Skeletal muscle cell (primary cell): Measurements from ENCODE around the gene FAM20A.

Experiments used
- DNase-seq: peaks from one replicate; pipeline ENCODE4 v3.0.0-alpha.2; 2010; ENCODE audit warnings: low read depth
- H3K4me3 ChIP-seq: 2 replicates; pipeline ENCODE4 v1.5.1; 2011; ENCODE audit warnings: low read depth, mild to moderate bottlenecking, control low read depth, low read length, moderate library complexity

Gene FAM20A

DNA sequence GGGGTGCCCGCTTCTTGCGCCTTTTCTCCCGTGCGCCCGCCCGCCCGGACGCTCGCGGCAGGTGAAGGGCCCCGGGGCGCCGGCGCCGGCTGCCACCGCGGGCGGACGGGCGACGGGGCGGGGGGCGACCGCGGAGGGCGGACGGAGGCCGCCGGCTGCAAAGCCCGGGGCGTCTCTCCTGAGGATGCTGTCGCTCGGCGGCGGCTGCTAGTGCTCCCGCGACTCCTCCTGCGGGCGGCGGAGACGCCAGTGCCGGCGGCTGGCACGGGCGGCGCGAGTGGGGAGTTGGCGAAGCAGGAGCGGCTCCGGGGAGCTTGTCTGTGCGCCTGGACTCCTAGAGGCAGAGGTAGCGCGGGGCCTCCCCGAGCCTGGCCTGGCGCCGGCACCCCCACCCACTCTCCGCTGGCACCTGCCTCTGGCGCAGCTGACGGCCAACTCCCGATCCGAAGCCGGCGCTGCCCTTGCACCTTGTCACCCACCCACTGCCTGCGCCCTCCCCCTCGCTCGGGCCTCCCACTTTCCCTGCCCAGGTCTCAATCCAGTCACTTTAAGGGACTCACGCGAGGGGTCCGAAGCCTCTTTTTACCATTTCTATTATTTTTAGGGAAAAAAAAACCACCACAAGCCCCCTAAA, at the start of gene FAM20A:
TSS of gene FAM20A (minus strand) at position 437 of the 634 bp plus-strand sequence. CDS start 701 bp downstream, outside the sequence.
- H3K4me3 ChIP-seq: peak within 1 kb of the TSS; percentile 47
- no peak for DNase-seq

DNA sequence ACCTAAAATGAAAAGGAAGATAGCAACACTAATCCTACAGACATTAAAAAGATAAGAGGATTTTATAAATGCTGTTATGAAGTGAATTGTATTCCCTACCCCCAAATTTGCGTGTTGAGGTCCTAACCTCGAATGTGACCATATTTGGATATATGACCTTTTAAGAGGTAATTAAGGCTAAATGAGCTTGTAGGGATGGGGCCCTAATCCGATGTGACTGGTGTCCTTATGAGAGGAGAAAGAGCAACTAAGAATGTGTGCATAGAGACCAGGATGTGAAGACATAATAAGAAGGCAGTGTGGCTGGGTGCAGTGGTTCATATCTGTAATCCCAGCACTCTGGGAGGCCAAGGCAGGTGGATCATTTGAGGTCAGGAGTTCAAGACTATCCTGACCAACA, 48.2 kb upstream of the FAM20A start:
- no peak for DNase-seq
- no peak overlapping the region for H3K4me3 ChIP-seq

DNA sequence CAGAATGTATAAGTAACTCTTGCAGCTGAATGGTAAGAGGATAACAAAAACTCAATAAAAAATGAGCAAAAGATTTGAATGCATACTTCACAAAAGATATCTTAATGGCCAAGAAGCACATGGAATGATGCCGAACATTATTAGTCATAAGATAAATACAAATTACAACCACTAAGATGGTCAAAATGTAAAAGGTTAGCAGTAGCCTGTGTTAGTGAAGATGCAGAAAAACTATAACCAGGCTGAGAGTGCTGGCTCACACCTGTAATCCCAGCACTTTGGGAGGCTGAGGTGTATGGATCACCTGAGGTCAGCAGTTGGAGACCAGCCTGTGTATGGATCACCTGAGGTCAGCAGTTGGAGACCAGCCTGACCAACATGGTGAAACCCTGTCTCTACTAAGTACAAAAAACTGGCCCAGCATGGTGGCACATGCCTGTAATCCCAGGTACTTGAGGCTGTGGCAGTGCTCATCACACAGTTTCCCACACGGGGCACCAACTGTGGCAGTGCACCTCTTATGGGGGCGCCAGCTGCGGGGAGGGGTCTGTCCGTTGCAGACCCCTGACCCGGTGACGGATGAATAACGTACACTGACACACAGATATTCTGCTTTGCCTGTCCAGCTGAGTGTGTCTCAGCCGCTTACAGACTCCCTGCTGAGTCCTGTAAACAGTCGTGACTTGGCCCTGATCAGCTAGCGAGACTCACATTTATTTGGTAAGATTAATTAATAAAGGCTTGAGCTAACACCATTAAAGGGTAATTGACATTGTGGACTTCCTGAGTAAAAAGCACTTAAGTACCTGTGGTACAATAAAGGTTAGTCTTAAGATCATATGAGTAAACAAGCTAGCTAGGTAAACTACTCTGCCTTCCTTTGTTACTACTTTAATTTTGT, 45.7 kb upstream of the FAM20A start:
- no peak for DNase-seq
- H3K4me3 ChIP-seq: no peak overlapping the region

DNA sequence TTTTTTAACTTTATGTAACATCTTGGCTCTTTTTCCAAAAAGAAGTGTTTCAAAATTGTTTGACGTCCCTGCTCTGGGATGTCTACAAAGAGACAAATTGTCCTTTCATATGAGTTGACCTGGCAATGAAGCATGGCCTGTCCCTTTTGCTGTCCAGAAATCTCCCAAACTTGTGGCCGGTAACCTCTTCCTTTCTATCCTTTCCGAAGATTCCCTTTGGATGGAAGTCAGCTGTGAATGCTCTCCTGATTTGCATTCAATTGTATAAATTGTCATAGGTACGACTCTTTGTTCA, 40.9 kb upstream of the FAM20A start:
- H3K4me3 ChIP-seq: no peak overlapping the region
- DNase-seq: no peak

DNA sequence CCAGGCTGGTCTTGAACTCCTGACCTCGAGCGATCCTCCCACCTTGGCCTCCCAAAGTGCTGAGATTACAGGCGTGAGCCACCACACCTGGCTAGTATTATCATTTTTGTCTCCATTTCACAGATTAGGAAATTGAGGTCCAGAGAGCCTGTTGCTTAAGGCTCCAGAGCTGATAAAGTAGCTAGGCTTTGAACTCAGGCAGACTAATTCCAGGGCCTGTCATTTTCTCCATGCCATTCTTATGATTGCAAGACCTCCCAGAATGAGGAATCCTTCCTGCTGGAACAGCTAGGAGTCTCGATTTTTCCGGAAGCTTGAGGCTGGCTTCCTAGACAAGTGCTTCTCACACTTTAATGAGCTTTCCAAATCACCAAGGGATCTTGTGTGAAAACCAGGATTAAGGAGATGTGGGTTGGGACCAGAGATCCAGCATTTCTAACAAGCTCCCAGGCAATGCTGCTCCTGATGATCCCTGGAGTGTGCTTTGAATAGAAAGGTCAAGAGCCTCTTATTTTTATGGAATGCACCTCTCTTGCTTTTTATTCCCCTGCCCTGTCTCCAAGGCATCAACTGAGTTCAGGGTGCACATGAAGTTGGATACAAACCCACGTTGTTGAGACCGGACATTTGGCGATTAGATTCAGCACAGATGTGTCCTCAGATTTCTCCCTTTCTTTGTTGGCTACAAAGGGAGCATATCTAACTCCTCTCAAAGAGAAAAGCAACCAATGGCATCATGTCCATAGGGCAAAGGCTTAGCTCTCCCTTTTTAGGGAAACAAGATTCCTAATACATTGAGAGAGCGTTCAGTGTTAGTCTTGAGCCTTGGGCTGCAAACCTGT, 40.3 kb upstream of the FAM20A start:
- H3K4me3 ChIP-seq: no peak overlapping the region
- DNase-seq: no peak

DNA sequence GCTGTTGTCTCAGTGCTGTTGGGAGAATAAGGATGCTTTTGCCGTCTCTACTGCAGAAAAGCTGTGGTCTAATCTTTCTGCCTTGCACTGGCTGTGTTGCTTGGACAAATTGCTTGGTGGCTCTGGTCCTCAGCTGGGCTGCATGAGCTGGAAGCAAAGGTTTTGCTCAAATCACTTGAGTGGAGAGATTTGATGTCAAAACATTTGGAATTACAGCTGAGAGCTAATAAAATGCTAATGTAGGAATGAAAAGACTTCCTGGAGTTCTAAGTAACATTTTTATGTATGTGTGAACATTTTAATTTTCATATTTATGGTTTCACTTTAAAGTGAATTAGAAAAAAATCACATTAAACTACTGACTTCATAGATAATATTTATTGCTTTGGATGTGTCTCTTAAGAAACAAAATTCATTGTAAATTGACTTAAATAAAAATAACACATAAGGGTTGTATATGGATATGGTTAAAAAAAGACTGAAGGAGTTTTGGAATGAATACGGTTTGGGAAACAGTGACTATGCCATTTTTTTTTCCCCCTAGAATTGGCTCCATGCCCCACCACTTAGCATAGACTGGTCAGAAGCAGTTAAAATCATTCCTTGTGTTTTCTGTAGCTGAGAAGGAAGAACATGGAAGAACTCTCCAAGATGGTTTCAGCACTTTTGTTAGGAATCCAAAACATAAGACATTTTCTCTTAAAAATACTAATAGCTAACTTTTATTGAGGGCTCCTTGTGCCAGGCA, 39.2 kb upstream of the FAM20A start:
- no peak for DNase-seq
- H3K4me3 ChIP-seq: no peak overlapping the region

DNA sequence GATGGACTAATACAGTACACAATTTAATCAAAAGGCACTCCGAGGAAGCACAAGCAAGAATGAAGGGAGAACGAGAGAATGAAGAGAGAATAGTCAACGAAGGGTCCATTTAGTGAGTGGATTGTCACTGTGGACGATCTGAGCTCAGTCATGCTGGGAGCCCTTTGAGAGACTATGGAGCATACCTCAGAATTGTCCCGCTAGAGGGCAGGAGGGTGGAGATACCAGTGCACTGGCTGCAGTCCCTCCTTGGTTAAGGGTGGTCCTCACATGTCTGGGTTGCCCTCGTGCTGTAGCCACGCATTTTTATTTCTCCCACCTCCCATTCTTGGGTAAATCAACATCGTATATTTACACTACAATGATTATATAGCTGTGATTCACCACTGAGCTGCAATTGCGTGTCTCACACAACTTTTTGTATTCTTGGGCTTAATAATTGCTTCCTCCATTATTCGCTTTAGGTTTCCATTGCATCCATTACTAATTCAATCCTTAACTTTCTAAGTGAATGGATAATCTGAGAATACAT, 33.2 kb upstream of the FAM20A start:
- H3K4me3 ChIP-seq: no peak overlapping the region
- no peak for DNase-seq

DNA sequence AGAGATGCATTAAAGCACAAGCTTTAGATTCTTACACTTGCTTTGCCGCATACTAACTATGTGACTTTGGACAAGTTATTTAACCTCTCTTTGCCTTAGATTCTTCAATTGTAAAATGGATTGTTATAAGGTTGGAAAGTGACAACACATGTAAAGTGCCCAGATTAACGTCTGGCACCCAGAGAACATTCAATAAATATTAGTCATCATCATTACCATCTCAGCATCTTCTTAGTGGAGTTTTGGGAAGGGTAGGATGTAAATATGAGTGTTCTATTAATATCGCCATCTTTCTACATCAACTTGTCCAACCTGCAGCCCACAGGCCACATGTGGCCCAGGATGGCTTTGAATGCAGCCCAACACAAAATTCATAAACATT, 27.4 kb upstream of the FAM20A start:
- DNase-seq: no peak
- no peak overlapping the region for H3K4me3 ChIP-seq

DNA sequence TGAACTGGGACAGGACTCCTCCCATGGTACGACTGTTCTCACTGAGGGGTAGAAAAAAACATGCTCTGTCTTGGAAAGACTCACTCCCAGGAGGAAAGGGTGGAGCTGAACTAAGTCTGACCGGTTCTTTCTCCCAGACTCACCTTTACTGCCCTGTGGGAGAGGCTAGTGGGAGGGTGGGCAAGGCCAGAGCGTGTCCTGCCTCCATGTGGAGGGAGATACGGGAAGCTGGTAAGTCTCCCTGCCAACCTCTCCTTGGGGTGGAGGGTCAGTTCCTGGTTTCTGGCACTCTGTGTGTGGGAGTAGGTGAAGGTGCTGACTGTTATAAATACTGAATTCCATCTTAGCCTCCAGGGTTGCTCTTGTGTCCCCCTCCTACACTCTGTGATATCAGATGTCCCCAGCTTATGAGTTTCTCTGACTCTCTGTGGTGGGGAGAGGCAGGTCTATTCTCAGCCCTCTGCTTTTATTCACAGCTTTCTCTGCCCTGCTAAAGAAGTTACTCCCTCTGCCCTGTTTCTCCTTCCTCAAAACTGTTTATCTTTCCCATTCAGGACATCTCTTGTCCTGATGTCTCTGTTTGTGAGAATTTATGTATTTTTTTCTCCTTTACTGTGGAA, 26.9 kb upstream of the FAM20A start:
- no peak overlapping the region for H3K4me3 ChIP-seq

DNA sequence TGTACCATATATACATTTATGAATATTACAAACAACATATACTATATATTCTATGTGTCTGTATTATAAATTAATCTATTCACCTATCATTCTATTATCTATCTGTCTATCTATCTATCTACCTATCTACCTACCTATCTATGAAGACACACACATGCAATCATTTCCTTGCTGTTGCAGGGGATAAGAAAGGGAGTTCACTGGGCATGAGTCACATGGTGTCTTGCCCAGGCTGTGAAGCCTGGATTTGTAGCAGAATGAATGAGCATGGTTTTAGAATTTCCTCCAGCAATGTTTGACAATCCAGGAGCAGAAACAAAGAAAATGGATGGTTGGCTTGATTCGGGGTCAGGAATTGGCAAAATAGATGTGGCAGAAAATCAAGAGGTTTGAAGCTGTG, 23.2 kb upstream of the FAM20A start:
- H3K4me3 ChIP-seq: no peak overlapping the region
- DNase-seq: no peak

More for the DNA sequence above, 26.9 kb upstream of the FAM20A start:
- no peak for DNase-seq

DNA sequence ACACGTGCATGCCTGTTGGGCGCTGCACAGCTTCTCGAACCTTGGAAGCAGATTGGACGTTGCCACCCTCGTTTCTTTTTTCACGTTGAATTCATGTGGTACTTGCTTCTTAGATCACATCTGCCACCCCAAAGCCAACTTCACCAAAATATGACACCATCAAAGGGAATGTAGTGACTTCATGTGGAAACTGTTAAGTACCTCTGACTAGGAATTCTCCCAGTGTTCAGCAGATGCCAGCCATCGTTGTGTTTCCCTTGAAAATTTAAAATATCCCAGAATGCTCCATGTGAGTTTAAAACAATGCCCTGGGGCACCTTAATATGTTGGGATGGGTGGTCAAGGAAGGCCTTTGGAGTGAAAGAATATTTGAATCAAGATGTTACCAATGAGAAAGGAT, 22.6 kb upstream of the FAM20A start:
- no peak for DNase-seq
- no peak overlapping the region for H3K4me3 ChIP-seq

DNA sequence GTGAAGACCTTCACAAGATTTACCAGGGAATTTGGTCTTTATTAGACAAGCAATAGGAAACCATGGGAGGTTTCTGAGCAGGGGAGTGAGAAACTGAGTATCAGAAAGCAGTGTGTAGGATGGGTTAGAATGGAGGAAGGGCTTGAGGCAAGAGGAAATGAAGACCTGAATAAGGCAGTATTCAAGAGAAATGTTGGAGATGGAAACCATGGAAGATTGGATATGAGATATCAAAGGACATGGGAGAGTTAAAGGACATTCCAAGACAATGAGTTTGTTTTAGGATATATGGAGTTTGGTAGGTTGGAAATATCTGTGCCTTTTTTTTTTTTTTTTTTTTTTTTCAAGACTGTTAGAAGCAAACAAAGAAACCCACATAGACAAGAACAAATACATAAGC, 21.3 kb upstream of the FAM20A start:
- DNase-seq: no peak
- H3K4me3 ChIP-seq: no peak overlapping the region

DNA sequence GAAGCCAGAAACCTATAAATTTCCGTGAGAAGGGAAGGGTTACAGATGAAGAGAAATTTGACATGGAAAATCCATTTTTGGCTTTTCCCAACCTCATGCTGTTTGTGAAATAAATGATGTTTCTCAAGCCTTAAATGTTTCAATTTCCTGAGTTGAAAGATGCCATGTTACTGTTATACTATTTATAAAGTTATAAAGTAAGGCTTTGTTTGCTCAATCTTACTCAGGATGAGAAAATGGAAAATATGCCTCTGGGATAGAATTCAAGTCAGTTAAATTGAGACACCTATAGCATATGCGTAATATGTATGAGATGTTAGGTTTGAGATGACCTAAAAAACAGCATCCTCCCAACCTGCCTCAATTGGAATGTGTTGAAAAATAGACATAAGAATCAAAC, 19.9 kb upstream of the FAM20A start:
- DNase-seq: no peak
- H3K4me3 ChIP-seq: no peak overlapping the region

DNA sequence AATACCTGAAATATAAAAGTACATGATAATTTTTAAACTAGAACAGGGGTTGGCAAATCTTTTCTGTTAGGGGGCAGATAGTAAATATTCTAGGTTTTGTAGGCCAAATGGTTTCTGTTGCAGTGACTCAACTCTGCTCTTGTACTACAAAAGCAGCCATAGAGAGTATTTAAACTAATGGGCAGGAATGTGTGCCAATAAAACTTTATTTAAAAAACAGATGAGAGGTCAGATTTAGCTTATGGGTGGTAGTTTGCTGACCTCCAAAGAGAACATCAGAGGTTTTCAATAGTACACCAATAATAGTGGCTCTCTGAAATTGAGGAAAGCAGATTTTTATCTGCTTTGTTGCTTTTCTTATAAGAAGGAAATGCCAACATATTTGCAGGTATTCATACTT, 15.2 kb upstream of the FAM20A start:
- no peak overlapping the region for H3K4me3 ChIP-seq
- DNase-seq: no peak

DNA sequence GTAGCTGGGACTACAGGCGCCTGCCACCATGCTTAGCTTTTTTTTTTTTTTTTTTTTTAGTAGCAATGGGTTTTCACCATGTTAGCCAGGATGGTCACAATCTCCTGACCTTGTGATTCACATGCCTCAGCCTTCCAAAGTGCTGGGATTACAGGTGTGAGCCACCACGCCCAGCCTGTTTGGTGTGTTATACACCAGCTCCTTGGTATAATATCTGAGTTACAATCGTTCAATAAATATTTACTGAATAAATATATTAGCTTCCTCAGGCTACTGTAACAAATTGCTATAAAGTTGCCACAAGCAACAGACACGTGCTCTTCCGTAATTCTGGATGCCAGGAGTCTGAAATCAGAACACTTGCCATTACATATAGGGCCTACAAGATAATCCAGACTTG, 13.6 kb upstream of the FAM20A start:
- DNase-seq: no peak
- no peak overlapping the region for H3K4me3 ChIP-seq

DNA sequence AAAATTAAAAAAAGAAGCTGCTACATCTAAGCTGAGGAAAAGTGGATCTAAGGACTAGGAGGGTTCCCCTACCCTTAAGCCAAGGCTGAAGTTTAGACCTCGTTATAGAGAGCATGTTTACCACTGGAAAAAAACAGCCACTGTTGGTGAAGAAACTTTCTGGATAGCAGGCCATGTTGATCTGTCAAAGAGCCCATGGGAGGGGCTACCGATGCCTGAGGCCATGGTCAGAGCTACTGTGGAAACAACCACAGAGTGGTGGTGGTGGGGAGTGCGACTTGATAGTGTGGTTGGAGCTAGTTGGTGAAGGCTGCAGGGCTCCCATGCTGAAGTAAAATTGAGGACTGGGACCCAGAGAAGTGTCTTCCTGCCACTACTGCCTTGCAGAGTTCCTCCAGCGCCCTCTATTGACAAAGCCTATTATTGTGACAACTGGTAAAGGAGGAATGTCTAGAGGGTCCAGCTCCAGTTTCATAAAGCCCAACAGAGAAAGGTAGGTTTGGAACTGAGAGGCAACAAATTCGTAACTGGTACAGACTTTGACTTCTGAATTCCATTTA, 12.7 kb upstream of the FAM20A start:
- no peak for DNase-seq

DNA sequence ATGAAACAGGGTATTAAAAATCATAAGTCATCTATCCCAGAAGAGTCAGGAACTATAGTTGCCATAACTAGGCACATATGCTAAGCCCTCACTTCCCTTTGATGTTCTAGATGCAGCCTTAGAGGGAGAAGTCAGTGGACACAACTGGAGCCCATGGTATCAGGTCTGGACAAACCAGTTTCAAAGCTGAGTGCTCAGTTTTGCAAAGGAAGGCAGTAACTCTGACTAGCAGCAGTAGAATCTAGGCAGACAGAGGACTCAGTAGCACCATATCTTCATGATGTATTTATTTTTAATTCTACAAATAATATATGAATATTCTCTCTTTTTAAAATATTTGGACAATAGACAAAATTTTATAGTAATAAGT, 11.7 kb upstream of the FAM20A start:
- no peak for DNase-seq

More for the DNA sequence above, 12.7 kb upstream of the FAM20A start:
- no peak overlapping the region for H3K4me3 ChIP-seq

DNA sequence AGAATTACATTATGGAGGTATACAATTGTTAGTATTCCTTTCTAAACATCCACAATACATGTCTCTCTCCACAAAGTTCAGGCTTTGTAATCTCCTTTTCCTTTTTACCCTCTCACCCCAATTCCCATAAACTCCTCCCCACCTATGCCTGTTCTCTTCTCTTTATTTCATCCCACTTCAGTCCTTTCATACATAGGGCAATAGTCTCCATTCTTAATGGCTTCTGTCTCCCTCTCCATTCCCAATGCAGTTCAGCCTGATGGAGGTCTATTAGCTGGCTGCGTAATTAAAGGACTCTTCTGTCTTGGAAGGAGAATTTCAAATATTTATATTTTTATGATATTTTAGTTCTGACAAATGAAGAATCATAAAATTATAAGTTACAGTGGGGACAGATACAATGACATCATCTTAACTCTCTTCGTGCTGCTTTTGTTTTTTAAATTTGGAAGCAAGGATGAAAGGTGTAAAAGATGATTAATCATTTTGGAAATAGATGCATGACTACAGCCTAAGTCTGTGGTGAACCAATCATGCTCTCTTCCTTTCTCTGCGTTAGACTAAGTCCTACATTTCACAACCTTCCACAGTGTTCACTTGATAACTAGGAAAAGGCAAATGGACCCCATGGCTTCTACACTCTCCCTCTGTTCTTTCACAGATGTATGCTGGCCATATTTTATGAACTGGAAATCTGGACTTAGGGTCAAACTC, 11.2 kb upstream of the FAM20A start:
- DNase-seq: no peak
- H3K4me3 ChIP-seq: no peak overlapping the region

More for the DNA sequence above, 11.7 kb upstream of the FAM20A start:
- no peak overlapping the region for H3K4me3 ChIP-seq
